ENCODE data around the gene PPHLN1. TPM values are rescaled to one million over a fixed set of nuclear protein-coding genes. Genes with fewer than 3 reads are reported as not detected.

PPHLN1 gene
- total RNA-seq, 1 experiment from 2014 or later = 87.6 TPM

DNA sequence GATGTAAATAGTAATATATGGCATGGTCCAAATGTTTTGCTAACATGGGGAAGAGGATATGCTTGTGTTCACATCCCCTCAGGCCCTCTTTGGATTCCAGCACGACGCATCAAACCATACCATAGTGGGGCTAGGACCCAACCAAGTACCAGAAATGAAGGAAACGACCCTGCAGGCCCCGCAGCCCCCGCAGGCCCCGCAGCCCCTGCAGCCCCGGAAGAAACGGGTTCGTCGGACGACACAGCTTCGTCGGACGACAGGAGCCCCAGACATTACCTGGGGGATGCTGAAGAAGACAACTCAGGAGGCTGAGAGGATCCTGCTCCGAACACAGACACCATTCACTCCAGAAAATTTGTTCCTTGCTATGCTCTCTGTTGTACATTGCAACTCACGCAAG, 119.9 kb downstream of the PPHLN1 start:
- Histone ChIP-seq H3K4me3 (ENCODE audit: low read depth, low read length) (no peak overlapping the region), H3K27me3 (replicated peaks; ENCODE audit: control insufficient read depth, insufficient read depth, low read length) (no peaks in the 10 kb centered on the region), H3K4me1 (peaks cover 31% of the 10 kb centered on the region), H3K36me3 (ENCODE audit: control insufficient read depth, insufficient read depth, low read length) (peaks cover 4% of the 10 kb centered on the region), H3K9me3 (peaks cover 9% of the 10 kb centered on the region; the same call in 1 of the 2 replicates)
- Mint-ChIP-seq H3K9me3 (ENCODE audit: unreplicated experiment) (no peaks in the 10 kb centered on the region), H3K4me1 (ENCODE audit: low read depth, unreplicated experiment) (peaks cover 7% of the 10 kb centered on the region), H3K27me3 (ENCODE audit: insufficient read depth, unreplicated experiment) (no peaks in the 10 kb centered on the region), H3K36me3 (ENCODE audit: insufficient read depth, unreplicated experiment) (peaks cover 54% of the 10 kb centered on the region), H3K4me3 (ENCODE audit: unreplicated experiment) (no peak overlapping the region), H3K27ac (ENCODE audit: unreplicated experiment) (no peak overlapping the region)
- POLR2A ChIA-PET = no interaction called here
- TF ChIP-seq, protein P1, sequence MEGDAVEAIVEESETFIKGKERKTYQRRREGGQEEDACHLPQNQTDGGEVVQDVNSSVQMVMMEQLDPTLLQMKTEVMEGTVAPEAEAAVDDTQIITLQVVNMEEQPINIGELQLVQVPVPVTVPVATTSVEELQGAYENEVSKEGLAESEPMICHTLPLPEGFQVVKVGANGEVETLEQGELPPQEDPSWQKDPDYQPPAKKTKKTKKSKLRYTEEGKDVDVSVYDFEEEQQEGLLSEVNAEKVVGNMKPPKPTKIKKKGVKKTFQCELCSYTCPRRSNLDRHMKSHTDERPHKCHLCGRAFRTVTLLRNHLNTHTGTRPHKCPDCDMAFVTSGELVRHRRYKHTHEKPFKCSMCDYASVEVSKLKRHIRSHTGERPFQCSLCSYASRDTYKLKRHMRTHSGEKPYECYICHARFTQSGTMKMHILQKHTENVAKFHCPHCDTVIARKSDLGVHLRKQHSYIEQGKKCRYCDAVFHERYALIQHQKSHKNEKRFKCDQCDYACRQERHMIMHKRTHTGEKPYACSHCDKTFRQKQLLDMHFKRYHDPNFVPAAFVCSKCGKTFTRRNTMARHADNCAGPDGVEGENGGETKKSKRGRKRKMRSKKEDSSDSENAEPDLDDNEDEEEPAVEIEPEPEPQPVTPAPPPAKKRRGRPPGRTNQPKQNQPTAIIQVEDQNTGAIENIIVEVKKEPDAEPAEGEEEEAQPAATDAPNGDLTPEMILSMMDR (IDR thresholded peaks at IDR 0.05; ENCODE audit: insufficient read depth in 1 of 2, low read depth in 1 of 2, low read length in 1 of 2, severe bottlenecking in 1 of 2, unreplicated experiment in 1 of 2) = no peak
- no peak for DNase-seq
- BruUV-seq (replicated peaks) = no TSS peak
- intact Hi-C loops (cut with micrococcal nuclease; ENCODE audit: unreplicated experiment) = no loop called here
- CTCF ChIA-PET = no interaction called here

DNA sequence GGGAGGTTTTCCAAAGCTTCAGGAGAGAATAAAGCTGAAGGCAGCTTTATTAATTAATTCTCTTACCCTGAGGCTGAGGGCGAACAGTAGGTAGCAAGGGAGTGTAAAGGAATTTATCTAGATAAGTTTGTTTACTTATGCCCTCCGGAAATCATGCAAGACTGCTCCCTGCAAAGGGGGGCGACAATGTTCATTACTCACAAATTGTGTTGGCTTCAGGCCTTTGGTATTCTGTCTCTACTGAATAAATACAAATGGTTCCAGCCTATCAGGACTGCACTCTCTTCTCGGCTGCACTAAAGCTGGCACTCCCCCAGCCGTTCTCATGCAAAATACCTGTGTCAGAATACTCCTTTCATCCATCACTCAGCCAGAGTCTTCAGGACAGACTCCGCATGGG, 120.8 kb downstream of the PPHLN1 start:
- H3K9me3 ChIP-seq = peaks cover 9% of the 10 kb centered on the region; the same call in 1 of the 2 replicates
- H3K36me3 ChIP-seq (ENCODE audit: control insufficient read depth, insufficient read depth, low read length) = peaks cover 4% of the 10 kb centered on the region
- H3K36me3 Mint-ChIP-seq (ENCODE audit: insufficient read depth, unreplicated experiment) = peaks cover 57% of the 10 kb centered on the region
- TF ChIP-seq, protein P1 (IDR thresholded peaks at IDR 0.05; ENCODE audit: insufficient read depth in 1 of 2, low read depth in 1 of 2, low read length in 1 of 2, severe bottlenecking in 1 of 2, unreplicated experiment in 1 of 2) = no peak
- no TSS peak for BruUV-seq (replicated peaks)
- ChIA-PET CTCF (interaction anchor here (0.6 kb wide), 1 partner anchor 133 kb away, joined by 3 read pairs; no protein-coding TSS in a partner anchor), POLR2A (no interaction called here)
- H3K4me3 Mint-ChIP-seq (ENCODE audit: unreplicated experiment) = no peak overlapping the region
- peaks cover 24% of the 10 kb centered on the region for H3K4me1 ChIP-seq
- H3K9me3 Mint-ChIP-seq (ENCODE audit: unreplicated experiment) = no peaks in the 10 kb centered on the region
- DNase-seq = no peak
- H3K27me3 ChIP-seq (replicated peaks; ENCODE audit: control insufficient read depth, insufficient read depth, low read length) = no peaks in the 10 kb centered on the region
- no peak overlapping the region for H3K4me3 ChIP-seq (ENCODE audit: low read depth, low read length)
- H3K4me1 Mint-ChIP-seq (ENCODE audit: low read depth, unreplicated experiment) = peaks cover 6% of the 10 kb centered on the region
- no peaks in the 10 kb centered on the region for H3K27me3 Mint-ChIP-seq (ENCODE audit: insufficient read depth, unreplicated experiment)
- no peak overlapping the region for H3K27ac Mint-ChIP-seq (ENCODE audit: unreplicated experiment)
- intact Hi-C loops (cut with micrococcal nuclease; ENCODE audit: unreplicated experiment) = no loop called here

DNA sequence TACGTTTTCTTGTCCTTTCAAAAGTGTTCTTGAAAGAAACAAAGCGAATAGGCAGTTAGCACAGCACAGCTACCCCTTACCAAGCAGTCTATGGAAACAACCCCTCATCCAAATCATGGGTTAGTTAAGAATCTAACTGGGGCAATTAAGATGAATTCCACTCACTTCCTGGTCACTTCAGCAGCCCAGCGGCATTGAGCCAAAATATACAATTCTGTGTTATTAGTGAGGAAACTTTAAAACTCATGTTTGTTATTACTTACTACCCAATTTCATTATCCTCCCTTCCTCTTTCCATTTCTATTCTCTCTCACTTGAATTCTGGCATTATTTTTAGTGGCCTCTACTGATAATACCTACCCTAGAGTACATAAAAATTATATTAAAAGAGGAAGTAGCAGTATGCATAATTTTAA, 121.4 kb downstream of the PPHLN1 start:
- Mint-ChIP-seq H3K27me3 (ENCODE audit: insufficient read depth, unreplicated experiment) (no peaks in the 10 kb centered on the region), H3K9me3 (ENCODE audit: unreplicated experiment) (no peaks in the 10 kb centered on the region), H3K4me1 (ENCODE audit: low read depth, unreplicated experiment) (no peaks in the 10 kb centered on the region), H3K27ac (ENCODE audit: unreplicated experiment) (no peak overlapping the region), H3K36me3 (ENCODE audit: insufficient read depth, unreplicated experiment) (peaks cover 54% of the 10 kb centered on the region), H3K4me3 (ENCODE audit: unreplicated experiment) (no peak overlapping the region)
- ChIA-PET CTCF (interaction anchor here (0.6 kb wide), 1 partner anchor 132 kb away, joined by 3 read pairs; no protein-coding TSS in a partner anchor), POLR2A (no interaction called here)
- Histone ChIP-seq H3K36me3 (ENCODE audit: control insufficient read depth, insufficient read depth, low read length) (peaks cover 4% of the 10 kb centered on the region), H3K4me3 (ENCODE audit: low read depth, low read length) (no peak overlapping the region), H3K4me1 (peaks cover 17% of the 10 kb centered on the region), H3K27me3 (replicated peaks; ENCODE audit: control insufficient read depth, insufficient read depth, low read length) (no peaks in the 10 kb centered on the region), H3K9me3 (peaks cover 9% of the 10 kb centered on the region; the same call in 1 of the 2 replicates)
- intact Hi-C loops (cut with micrococcal nuclease; ENCODE audit: unreplicated experiment) = no loop called here
- no peak for DNase-seq
- TF ChIP-seq, protein P1 (IDR thresholded peaks at IDR 0.05; ENCODE audit: insufficient read depth in 1 of 2, low read depth in 1 of 2, low read length in 1 of 2, severe bottlenecking in 1 of 2, unreplicated experiment in 1 of 2) = no peak
- BruUV-seq (replicated peaks) = no TSS peak
